HG02571 (cell line): ENCODE data around the gene CDH22.

Source experiments
- ATAC-seq: cut with Tn5 transposase; IDR thresholded peaks from one replicate; pipeline ENCODE4 v1.9.1; 2021; ENCODE audit warnings: mild to moderate bottlenecking, moderate library complexity; ENCODE audit not compliant: unreplicated experiment

CDH22 gene, protein sequence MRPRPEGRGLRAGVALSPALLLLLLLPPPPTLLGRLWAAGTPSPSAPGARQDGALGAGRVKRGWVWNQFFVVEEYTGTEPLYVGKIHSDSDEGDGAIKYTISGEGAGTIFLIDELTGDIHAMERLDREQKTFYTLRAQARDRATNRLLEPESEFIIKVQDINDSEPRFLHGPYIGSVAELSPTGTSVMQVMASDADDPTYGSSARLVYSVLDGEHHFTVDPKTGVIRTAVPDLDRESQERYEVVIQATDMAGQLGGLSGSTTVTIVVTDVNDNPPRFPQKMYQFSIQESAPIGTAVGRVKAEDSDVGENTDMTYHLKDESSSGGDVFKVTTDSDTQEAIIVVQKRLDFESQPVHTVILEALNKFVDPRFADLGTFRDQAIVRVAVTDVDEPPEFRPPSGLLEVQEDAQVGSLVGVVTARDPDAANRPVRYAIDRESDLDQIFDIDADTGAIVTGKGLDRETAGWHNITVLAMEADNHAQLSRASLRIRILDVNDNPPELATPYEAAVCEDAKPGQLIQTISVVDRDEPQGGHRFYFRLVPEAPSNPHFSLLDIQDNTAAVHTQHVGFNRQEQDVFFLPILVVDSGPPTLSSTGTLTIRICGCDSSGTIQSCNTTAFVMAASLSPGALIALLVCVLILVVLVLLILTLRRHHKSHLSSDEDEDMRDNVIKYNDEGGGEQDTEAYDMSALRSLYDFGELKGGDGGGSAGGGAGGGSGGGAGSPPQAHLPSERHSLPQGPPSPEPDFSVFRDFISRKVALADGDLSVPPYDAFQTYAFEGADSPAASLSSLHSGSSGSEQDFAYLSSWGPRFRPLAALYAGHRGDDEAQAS

DNA sequence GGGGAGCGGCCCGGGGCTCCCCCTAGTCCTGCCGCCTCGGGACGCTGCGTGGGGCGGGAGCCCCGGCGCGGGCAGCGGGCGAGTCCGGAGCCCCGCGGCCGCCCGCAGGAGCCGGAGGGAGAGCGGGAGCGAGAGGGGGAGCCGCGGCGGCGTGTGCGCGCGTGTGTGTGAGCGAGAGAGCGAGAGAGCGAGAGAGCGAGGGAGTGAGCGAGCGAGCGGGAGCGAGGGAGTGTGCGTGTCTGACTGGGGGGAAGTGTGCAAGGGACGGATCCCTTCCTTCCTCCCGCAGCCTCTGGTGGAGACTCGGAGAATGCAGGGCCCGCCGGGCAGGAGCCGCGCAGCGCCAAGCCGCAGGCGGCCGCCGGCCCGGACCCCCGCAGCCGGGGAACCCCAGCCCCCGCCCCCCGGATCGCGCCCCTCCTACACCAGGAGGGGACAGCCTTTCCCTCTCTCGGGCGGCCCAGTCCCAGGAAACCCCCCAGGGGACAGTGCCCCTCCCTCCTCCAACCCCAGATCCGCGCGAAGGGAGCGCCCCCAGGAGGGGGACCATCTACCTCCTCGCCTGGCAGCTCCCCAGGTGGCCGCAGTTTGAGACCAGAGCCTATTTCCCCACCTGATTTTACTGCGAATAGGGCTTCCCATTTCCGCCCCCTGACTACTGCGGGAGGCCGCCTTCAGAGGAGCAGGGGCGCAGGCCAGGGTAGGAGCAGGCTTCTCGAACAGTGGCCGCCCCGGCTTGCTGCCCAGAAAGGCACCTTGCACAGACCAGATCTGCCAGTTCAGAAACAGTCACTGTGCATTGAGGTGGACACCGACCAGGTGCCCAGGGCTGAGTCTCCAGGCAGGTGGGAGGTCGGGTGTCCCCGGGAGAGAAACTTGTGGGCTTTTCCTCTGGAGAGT lies at the start of gene CDH22:
Gene CDH22 (minus strand): TSS at position 241 of the 900 bp plus-strand sequence. CDS start 57,204 bp downstream, outside the sequence.
- no peak for ATAC-seq

DNA sequence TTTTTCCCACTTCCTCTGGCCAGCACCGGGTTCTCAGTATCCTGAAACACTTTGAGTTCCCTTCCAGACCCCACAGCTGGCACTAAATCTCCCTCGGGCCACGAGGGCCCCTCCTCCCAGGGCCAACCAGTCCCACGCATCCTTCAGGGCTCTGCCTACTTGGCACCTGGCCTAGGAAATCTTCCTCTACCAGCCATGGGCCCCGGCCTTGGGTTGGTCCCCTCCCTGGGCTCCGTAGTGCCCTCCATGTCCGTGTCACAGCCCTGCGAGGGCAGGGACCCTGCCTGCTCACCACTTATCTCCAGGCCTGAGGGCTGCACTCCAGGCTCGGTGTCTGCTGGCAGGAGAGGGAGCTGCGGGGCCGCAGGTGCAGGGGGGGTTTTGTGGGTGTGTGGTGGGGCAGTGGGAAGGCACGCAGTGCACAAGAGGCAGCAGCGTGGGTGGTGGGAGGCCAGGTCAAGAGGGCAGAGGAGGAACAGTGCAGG lies 48.8 kb upstream of the CDH22 start:
- ATAC-seq = no peak

DNA sequence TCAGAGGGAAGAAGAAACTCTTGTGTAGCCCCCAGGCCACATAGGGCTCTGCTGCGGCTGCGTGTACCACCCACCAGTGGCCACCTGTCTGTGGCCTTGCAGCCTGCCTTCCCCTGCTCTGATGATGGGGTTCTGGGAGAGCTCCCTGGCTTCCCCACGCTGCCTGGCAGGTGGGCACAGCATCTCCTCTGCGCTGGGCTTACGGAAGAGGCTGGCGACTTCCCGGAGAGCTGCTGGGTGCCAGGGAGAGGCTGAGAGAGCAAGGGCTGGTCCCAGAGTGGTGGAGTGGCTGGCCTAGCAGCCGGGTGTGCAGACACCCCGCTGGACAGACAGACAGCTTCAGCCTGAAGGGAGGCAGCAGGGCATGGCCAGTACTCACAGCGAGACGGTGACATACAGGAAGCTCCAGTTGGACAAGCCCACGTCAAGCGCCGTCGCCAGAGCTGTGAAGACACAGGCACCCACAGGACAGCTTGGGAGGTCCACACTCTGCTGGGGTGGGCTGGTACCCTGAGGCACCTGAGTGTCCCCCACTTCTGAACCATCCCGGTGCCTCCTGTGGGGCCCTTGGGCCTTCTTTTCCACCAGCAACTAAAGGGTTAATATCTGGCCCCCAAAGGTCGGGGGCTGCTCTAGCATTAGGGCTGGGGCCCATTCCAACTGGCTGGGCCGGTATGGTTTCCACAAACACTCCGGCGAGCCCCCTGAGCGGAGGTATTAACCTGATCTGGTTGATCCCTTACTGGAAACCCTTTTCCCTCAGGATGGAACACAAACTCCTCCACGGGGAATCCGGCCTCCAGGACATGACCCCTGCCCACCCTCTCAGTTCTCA lies 48.1 kb upstream of the CDH22 start:
- no peak for ATAC-seq

DNA sequence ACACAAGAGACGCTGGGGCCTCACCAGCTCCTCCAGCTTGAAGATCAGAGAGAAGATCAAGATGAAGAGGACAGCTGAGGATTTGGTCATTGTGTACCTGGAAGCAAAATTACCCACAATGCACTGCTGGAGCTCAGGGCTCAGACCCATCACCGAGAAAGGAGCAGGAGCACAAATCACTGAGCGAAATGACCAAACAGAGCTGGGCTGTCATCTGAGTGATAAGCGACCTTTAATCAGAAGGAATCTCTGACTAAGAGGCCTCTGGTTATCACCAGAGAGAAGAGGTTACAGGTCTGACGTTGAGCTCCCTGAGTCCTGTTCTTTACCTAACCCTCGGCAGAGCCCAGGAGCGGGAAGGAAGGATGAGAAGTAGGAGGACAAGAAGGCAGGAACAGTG lies 47.5 kb upstream of the CDH22 start:
- no peak for ATAC-seq

DNA sequence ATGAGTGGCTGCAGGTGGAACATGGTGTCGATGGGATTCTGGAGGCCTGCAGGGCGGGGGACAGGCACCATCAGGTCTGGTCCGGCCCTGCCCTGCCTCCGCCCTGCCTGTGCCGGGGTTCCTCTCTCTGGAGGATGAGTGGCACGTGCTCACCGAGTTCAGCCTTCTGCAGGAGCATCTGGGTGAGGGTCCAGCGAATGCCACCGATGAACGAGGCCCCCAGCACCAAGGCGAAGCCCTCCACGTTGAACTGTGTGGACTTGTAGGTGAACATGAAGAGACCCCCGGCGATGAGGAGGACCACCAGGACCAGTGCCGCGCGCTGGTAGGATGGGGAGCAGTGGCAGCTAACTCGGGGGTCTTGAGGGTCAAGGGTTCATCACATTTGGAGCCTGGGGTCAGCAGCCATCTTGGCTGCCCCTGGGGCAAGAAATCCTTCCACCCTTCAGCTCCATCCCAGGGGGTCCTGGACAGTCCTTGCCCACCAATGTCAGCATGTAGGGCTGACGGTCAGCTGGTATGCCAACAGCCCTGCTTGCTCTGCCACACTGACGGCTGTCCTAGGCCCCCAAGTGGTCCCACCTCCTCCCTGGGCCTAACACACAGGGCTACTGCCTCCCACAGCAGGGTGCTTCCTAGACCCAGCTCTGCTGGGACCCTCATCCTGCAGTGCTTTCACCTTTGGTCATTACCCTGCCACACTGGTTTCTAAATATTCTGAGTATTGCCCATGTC lies 46.8 kb upstream of the CDH22 start:
- ATAC-seq = no peak

DNA sequence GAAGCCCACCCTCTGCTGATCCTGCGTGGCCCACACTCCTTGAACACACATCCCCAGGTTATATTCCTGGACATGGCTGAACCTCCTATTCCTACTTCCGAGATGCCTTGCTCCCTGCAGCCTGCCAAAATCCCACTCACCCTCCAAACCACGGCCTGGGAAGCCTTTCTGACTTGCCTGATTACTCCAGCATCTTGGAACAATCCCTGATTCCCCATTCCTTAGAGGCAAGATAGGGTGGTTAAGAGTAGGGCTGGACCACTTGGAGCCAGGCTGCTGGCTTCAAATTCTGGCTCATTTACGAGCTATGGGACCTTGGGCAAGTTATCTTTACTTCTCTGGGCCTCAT lies 45.9 kb upstream of the CDH22 start:
- ATAC-seq = no peak

DNA sequence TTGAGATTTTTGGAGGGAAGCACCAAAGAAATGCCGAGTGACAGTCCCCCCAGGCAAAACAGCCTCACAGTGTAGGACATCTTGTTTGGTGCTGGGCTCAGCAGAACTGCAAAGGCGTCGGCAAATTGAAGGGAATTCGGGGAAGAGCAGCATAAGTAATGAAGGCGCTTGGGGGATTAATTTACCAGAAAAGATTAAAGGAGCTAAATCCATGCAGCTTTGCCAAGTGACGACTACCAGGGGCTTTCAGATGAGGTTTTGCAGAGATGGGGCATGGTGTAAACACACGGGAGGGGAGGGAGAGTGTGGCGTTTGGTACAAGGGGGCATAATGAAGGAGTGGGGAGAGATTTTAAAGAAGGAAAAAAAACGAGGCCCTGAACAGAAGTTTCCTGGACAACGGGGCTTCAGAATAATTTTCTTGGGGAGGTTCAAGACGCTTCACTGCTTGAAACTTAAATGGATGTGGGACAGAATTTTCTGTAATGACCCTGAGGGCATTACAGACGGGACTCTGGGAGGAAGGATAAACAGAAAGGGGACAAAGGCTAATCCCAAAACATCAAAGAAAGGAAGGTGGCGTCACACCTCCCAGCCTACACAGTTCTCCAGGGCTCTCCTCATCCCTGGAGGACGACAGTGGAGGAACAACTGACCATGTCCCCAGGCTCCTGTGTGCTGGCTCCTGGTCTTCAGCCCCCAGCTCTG lies 45.4 kb upstream of the CDH22 start:
- ATAC-seq = no peak

DNA sequence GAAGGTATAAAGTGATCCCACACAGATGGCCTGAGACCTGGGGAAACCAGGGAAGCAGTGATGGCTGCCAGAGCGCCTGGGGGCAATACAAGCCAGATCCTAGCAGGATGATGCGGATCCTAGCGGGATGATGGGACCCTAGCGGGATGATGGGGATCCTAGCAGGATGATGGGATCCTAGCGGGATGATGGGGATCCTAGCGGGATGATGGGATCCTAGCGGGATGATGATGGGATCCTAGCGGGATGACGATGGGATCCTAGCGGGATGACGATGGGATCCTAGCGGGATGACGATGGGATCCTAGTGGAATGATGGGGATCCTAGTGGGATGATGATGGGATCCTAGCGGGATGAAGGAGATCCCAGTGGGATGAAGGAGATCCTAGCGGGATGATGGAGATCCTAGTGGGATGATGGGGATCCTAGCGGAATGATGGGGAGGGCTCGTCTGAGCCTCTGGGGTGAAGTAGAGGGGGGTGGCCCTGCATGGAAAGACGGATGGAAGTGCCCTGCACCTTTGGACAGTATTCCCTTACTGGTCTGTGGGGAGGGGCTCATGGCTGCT lies 44.2 kb upstream of the CDH22 start:
- ATAC-seq = no peak

DNA sequence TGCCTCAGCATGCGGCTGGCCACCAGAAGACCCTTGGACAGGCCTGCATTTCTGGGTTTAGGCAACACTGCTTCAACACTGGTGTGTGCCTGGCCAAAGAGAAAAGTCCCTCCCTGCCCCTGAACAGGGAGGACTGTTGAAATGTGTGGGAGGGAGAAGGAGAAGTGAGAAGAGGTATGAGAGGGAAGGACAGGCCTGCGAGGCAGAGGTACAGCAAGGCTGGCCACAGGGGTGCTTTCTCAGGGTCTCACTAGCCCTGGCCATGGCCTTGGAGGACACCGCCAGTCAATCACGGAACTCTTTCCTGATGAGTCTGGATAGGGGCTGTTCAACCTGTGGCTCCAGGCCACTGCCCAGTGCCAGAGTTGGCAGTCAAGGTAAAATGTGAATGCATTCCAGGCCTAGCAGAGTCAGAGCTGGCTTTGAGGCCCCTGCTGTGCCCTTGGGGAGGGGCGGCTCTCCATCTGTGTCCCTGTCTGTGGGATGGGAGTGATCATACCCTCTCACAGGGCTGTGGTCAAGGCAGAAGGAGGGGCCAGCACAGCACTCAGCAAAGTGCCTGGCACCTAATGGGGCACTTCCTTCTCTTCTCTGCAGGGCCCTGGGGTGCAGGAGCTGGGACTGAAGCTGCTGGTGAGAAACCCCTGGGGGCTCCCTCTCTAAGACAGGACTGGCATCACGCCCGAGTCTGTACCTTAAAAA lies 43.2 kb upstream of the CDH22 start:
- no peak for ATAC-seq

DNA sequence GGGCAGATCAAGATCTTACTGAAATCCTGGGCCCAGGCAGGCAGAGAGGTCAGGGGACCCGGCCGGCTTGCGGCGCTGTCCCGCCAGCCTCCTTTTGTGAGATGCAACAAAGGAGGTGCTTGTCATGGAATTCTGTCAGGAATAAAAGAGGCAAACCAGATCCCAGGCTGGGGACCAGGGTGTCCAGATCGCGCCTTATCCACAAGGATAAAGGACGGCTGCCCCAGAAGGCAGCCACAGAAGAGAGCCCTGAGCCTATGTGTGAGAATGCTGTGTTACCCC lies 42.6 kb upstream of the CDH22 start:
- no peak for ATAC-seq

DNA sequence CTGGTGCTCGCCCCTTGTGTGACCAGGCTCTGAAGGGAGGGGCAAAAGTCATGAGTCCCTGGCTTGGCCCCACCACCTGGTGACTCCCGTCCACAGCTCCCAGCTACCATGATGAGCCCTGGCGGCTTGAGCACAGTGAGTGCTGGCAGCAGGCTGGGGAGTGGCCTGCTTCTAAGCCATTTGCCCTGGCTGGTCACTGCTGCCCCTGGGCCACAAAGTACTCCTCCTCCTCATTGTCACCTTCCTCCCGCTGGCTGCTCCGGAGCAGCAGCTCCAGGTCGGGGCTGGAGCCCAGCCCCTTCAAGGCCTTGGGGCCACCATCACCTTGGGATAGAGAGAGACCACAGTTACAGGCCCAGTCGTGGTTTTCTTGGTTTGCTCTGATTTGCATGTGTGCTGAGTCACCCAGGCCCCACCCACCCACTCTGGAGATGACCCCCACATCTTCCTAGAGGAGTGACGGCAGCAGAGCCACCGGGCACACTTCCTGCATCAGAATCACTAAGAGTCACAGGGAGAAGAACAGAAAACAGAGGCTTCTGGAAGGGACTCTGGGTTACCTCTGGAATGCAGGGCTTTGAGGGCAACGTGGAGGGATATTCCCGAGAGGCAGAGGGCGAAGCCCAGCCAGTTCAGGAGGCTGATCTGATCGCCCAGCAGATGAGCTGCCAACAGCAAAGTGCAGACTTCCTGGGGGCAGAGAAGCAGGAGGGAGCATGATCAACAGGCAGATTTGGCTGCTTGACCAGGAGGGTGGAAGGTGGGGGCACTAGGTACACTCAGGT lies 42.1 kb upstream of the CDH22 start:
- ATAC-seq = peak; percentile 52

DNA sequence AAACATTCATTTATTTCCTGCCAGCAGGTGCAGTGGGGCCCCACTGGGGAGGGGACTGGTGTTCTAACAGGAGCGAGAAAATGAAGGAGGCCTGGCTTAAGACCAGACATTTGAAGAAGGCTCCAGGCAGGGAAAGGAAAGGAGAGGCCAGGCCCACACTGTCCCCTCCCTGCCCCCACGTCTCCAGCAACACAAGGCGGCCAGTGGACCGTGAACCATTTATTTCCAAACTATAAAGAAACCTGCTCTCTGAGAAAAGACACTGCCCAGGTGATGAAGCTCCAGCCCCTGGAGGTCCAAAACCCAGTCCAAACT lies 41.4 kb upstream of the CDH22 start:
- ATAC-seq = no peak

DNA sequence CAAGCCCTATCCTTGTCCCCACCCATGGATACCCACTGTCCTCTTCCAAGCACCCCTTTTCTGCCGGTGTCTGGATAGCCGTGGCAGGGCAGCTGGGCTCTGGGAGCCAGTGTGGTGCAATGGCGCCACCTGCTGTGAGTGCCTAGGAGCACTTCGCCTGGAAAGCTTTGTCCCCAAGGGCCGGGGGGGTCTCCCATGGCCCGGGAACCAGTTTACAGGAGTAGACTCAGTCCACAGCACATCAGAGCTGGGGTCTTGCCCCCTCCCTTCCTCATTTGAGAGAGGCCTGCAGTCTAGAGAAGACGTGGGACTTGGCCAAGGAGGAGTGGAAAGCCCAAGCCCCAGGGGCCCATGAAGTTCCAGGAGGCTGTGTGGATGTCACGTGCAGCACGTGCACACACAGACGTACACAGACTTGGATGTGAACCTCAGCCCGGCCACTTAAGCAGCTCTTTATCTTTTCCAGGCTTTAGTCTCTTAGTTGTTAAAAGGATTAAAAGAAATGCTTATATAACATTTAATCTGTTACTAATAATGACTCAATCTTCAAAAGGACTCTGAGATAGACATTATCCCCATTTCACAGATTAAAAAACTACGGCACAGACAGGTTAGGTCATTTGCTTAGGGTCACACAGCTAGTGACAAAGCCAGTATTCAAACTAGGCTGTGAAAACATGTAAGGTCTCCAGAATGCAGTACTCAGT lies 40.9 kb upstream of the CDH22 start:
- ATAC-seq = no peak

DNA sequence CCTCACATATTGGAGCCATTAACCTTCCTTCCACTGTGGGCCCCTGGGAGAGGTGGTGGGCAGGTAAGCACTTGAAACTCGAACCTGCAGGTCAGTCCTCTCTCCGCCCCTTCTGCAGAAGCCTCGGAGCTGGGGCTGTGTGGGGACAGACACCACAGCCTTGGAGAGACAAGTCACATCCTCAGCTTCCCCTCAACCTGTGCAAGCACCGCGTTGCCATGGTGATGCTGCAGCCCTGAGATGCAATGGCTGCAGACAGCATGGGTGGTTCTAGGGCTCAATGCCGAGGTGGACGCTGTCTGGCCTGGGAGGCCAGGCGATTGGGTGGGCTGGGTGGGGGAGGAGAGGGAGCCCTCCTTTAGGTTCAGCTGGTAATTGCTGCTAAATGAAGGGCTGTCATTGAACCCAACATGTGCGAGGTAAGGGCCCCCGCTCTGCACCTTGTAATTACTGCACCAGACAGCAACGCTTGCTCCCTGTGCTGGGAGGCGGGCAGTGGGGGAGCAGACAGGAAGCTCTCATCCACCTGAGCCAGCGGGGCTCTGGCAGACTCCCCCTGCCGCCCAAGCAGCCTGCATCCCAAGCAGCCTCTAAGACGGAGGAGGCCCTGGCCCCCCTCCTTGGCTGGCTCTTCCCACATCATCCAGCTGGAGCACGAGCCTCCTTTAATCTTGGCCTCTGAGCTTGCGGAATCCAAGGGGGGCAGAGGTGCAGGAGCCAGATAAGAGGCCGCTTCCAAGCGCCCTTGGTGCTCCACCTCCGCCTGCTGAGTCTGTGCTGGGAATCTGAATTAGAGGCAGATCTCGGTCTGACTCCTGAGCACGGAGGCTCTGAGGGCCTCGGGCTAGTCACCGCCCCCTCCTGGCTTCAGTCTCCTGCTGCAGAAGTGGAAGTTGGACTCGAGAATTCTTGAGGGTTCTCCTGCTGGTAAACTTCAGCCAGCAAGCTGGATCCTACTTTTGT lies 39.8 kb upstream of the CDH22 start:
- no peak for ATAC-seq

DNA sequence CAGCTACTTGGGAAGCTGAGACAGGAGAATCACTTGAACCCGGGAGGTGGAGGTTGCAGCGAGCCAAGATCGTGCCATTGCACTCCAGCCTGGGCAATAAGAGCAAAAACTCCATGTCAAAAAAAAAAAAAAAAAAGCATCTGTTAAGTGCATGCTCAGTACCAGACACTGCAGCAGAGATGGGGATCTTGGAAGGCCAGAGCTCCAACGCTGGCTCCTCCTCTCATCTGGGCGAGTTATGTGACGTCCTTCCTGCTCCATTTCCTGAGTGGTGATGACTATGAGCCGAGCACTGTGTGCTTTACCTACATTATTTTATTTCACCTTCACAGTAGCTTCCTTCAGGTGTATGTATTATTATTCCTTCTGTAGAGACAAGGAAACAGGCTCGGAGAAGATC lies 38.5 kb upstream of the CDH22 start:
- no peak for ATAC-seq
